GM18868 (cell line): ENCODE results near the gene SRCIN1.

Source experiments
- ATAC-seq: cut with Tn5 transposase; IDR thresholded peaks from one replicate; pipeline ENCODE4 v1.9.1; 2021; ENCODE audit warnings: mild to moderate bottlenecking, moderate library complexity; ENCODE audit not compliant: unreplicated experiment

SRCIN1 gene

GRCh38 chr17:38601539-38602351 lies 4.0 kb downstream of the SRCIN1 start:
- no peak for ATAC-seq

GRCh38 chr17:38600906-38601305 lies 4.8 kb downstream of the SRCIN1 start:
- ATAC-seq: no peak

GRCh38 chr17:38600416-38600815 lies 5.3 kb downstream of the SRCIN1 start:
- ATAC-seq: no peak

- no peak for ATAC-seq
Measured at GRCh38 chr17:38599398-38599856, 6.3 kb downstream of the SRCIN1 start.

GRCh38 chr17:38598995-38599394 lies 6.8 kb downstream of the SRCIN1 start:
- ATAC-seq: no peak

- no peak for ATAC-seq
Measured at GRCh38 chr17:38598536-38598935, 7.2 kb downstream of the SRCIN1 start.

- ATAC-seq: no peak
Measured at GRCh38 chr17:38597375-38597774, 8.4 kb downstream of the SRCIN1 start.

GRCh38 chr17:38596651-38597050 lies 9.1 kb downstream of the SRCIN1 start:
- no peak for ATAC-seq

- ATAC-seq: no peak
Measured at GRCh38 chr17:38595892-38596291, 9.9 kb downstream of the SRCIN1 start.

- no peak for ATAC-seq
Measured at GRCh38 chr17:38594152-38594551, 11.6 kb downstream of the SRCIN1 start.

GRCh38 chr17:38592487-38592886 lies 13.3 kb downstream of the SRCIN1 start:
- no peak for ATAC-seq

- ATAC-seq: no peak
Measured at GRCh38 chr17:38591759-38592241, 14.0 kb downstream of the SRCIN1 start.

GRCh38 chr17:38590988-38591758 lies 14.6 kb downstream of the SRCIN1 start:
- no peak for ATAC-seq

GRCh38 chr17:38589462-38590114 lies 16.2 kb downstream of the SRCIN1 start:
- no peak for ATAC-seq

- ATAC-seq: no peak
Measured at GRCh38 chr17:38588788-38589174, 17.0 kb downstream of the SRCIN1 start.

- no peak for ATAC-seq
Measured at GRCh38 chr17:38587947-38588787, 17.6 kb downstream of the SRCIN1 start.

- ATAC-seq: no peak
Measured at GRCh38 chr17:38587203-38587602, 18.5 kb downstream of the SRCIN1 start.

GRCh38 chr17:38586788-38587187 lies 19.0 kb downstream of the SRCIN1 start:
- ATAC-seq: no peak

GRCh38 chr17:38585918-38586529 lies 19.7 kb downstream of the SRCIN1 start:
- ATAC-seq: no peak
